VCaP (cell line): Measurements from ENCODE around the gene CYP2C18.
"Not testable (repeated sequence)": the region's sequence is repeated elsewhere in the genome, so short reads cannot be mapped to it uniquely, and the experiment has no call there.

Source experiments
- H3K27ac ChIP-seq: fragments of 450-650 bp; 2 replicates; pipeline ENCODE4 v1.5.1; 2017
- TF ChIP-seq, protein P1 (sequence below): fragments of 450-650 bp; conservative IDR thresholded peaks from 2 replicates; pipeline ENCODE4 v1.5.1; 2017; ENCODE audit warnings: mild to moderate bottlenecking, moderate library complexity

Gene CYP2C18

DNA sequence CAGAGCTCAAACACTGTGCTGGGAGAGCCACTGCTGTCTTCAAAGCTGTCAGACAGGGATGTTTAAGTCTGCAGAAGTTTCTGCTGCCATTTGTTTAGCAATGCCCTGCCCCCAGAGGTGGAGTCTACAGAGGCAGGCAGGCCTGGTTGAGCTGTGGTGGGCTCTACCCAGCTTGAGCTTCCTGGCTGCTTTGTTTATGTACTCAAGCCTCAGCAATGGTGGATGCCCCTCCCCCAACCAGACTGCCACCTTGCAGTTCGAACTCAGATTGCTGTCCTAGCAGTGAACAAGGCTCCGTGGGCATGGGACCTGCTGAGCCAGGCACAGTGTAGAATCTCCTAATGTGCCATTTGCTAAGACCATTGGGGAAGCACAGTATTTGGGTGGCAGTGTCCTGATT is 74.4 kb downstream of the CYP2C18 start:
- TF ChIP-seq, protein P1, sequence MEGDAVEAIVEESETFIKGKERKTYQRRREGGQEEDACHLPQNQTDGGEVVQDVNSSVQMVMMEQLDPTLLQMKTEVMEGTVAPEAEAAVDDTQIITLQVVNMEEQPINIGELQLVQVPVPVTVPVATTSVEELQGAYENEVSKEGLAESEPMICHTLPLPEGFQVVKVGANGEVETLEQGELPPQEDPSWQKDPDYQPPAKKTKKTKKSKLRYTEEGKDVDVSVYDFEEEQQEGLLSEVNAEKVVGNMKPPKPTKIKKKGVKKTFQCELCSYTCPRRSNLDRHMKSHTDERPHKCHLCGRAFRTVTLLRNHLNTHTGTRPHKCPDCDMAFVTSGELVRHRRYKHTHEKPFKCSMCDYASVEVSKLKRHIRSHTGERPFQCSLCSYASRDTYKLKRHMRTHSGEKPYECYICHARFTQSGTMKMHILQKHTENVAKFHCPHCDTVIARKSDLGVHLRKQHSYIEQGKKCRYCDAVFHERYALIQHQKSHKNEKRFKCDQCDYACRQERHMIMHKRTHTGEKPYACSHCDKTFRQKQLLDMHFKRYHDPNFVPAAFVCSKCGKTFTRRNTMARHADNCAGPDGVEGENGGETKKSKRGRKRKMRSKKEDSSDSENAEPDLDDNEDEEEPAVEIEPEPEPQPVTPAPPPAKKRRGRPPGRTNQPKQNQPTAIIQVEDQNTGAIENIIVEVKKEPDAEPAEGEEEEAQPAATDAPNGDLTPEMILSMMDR: no peak
- no peak overlapping the region for H3K27ac ChIP-seq

DNA sequence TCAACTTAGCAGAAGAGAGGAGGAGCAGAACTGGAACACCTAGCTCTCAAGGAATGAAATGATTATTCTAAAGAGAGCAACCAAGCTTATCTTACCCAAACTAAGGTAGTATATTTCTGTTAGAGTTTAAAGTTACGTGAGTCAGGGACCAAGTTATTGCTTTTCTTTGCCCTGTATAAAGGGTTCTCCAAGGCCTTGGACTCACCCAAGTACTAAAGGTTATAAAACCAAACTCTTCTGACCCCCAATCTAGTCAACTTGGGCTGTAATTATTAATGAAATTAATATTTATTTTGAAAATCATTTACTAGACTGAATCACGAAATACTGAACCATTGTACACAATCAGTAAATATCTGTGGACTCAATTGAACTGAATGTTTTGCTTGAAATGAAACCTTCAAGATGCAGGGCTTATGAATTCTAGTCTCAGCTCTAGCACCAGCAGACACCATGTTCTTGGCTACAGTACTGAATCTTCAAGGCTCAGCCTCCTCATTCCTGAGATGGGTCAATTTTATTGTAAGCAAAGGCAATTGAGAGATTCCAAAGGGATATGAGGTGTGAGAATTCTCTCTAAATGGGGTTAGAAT is 77.2 kb downstream of the CYP2C18 start:
- TF ChIP-seq, protein P1: no peak
- H3K27ac ChIP-seq: no peak overlapping the region

DNA sequence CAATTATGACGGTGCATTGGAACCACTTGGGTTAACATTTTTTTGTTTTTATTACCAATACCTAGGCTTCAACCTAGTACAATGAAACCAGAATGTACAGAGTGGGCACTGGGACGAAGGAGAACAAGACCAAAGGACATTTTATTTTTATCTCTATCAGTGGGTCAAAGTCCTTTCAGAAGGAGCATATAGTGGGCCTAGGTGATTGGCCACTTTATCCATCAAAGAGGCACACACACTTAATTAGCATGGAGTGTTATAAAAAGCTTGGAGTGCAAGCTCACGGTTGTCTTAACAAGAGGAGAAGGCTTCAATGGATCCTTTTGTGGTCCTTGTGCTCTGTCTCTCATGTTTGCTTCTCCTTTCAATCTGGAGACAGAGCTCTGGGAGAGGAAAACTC is 78.9 kb downstream of the CYP2C18 start, which contains the start of gene CYP2C19:
Gene CYP2C19 (plus strand): TSS at position 289 of the 400 bp plus-strand sequence. CDS start 25 bp downstream, at position 314.
- TF ChIP-seq, protein P1: no peak
- H3K27ac ChIP-seq: no peak within 1 kb of the TSS

DNA sequence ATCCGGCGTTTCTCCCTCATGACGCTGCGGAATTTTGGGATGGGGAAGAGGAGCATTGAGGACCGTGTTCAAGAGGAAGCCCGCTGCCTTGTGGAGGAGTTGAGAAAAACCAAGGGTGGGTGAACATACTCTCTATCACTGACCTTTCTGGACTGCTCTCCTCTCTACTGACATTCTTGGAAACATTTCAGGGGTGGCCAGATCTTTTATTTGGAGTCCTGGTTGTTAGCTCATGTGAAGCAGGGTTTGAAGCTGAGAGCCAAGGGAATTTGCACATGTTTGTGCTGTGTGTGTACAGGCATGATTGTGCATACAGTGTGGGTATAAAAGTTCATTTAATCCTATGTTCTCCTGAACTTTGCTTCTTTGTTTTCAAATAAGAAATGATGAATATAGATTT is 91.9 kb downstream of the CYP2C18 start:
- not testable (repeated sequence) for H3K27ac ChIP-seq

DNA sequence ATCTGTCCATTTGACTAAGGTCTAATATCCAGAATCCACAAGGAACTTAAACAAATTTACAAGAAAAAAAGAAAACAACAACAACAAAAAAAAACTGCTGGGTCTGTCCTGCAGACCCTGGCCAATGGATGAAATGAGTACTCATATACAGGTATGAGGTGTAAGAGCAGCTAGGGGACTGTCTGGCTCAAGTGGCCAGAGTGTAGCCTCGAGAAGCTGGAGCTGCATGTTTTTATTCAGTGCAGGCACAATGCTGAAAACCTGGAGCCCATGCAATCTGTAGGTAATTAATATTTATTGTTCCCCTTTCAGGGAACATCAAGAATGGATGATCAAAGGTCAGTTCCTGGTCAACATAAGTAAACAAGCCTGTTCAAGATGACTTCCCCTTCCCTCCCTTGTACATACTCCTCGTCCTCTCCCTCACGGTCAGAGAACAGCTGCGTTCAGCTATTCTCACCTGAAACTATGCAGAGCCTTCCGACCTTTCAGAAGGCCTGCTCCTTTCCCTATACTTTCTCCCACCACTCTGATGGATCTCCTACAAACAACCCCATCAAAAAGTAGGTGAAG is 94.4 kb downstream of the CYP2C18 start:
- TF ChIP-seq, protein P1: no peak
- H3K27ac ChIP-seq: peak overlapping the region; percentile 35

DNA sequence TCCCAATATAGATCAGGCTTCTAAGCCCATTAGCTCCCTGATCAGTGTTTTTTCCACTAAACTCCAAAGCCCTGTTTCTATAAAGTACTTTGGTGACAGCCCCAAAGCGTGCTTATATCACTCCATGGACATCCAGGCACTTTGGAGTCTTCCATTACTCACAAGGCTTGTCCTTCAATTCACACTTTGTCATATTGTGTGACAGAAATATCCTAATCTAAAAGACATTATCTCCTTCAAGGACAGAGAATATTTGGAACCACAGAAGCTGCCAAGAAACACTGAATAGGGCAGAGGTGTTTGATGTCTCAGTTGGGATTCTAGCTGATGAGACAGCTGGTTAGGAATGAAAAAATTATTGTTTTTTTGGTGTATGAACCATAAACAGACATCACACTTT is 97.3 kb downstream of the CYP2C18 start:
- H3K27ac ChIP-seq: no peak overlapping the region
- TF ChIP-seq, protein P1: no peak

DNA sequence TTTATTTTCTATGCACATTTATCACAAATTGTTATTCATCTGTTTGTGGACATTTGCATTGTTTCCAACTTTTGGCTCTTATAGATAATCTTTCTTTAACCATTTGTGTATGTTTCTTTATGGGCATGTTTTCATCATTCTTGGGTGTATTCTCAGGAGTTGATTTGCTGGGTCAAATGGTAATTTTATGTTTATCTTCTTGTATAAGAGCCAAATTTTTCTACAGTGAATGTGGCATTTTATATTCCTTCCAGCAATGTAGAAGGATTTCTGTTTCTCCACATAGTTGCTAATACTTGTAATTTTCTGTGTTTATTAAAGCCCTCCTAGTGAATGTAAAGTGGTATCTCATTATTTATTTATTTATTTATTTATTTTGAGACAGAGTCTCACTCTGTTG is 100.7 kb downstream of the CYP2C18 start:
- H3K27ac ChIP-seq: no peak overlapping the region
- TF ChIP-seq, protein P1: no peak

DNA sequence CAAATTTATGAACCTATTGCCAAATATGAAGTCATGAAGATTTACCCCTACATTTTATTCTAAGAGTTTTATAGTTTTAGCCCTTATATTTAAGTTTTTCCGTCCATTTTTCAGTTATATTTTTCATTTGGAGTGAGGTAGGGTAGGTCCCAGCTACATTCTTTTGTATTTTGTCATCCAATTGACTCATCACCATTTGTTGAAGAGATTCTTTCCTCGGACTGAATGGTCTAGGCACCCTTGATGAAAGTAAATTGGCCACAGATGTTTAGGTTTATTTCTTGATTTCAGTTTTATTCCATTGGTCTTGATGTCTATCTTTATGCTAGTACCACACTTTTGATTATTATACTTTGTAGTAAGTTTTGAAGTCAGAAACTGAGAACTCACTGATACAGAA is 101.7 kb downstream of the CYP2C18 start:
- TF ChIP-seq, protein P1: no peak
- H3K27ac ChIP-seq: no peak overlapping the region
